HCT116 (cell line): ENCODE data around the gene VAV1. TPM values are rescaled to one million over a fixed set of nuclear protein-coding genes. Genes with fewer than 3 reads are reported as not detected.

Experiments used
- ATAC-seq: fragments of 200-7000 bp; cut with Tn5 transposase; 2 replicates; pipeline ENCODE4 v1.9.1; 2020; ENCODE audit warnings: mild to moderate bottlenecking, moderate library complexity
- BruUV-seq: library from RNA; stranded (reverse); fragments of 400-500 nt; replicated peaks from 2 replicates; lab custom pipeline; 2021; lab: Mats Ljungman, UMichigan
- CTCF ChIA-PET: fragments of 300-600 bp; sonication (Branson Sonifier 250); formaldehyde crosslinking; loops from one replicate; lab custom pipeline; 2021; ENCODE audit warnings: antibody characterized with exemption; lab: Charles Lee
- POLR2A ChIA-PET: fragments of 300-600, 350-600 bp; sonication (Branson Sonifier 250); formaldehyde crosslinking; loops from one replicate; lab custom pipeline; 2021; ENCODE audit warnings: antibody characterized with exemption; lab: Charles Lee
- RAD21 ChIA-PET, 2 experiments: fragments of 300-600 bp; sonication (Branson Sonifier 250); formaldehyde crosslinking; loops; one replicate each; lab custom pipeline; 2023; ENCODE audit warnings: low total read pairs in 2 of 2; ENCODE audit not compliant: uncharacterized antibody in 2 of 2, unreplicated experiment in 2 of 2, low non-redundant PET in 1 of 2; lab: Charles Lee
- DNase-seq: peaks from one replicate; pipeline ENCODE4 v3.0.0-alpha.2; 2010; ENCODE audit warnings: low read depth, low spot score
- H2AFZ ChIP-seq: fragments of 200-600 bp; shearing (Covaris generic), sonication (generic); 2 replicates; pipeline ENCODE4 v1.6.1; 2017; ENCODE audit warnings: low read depth, mixed run types, mixed read lengths, antibody characterized with exemption, low read length; ENCODE audit not compliant: poor library complexity, severe bottlenecking
- H3K27ac ChIP-seq: 2 replicates; pipeline ENCODE4 v1.5.1; 2012; ENCODE audit warnings: low read depth, low read length
- H3K27me3 ChIP-seq: fragments of 200-600 bp; sonication (generic); 2 replicates; pipeline ENCODE4 v1.6.1; 2016; ENCODE audit warnings: mixed run types, low read length, mixed read lengths; ENCODE audit not compliant: insufficient read depth
- H3K36me3 ChIP-seq, 2 experiments: fragments of 200-500 bp in 1 of 2; fragments of 200-600 bp in 1 of 2; sonication (Bioruptor generic) in 1 of 2; sonication (generic) in 1 of 2; 2 replicates each; pipeline versions ENCODE4 v1.5.1 to v1.6.1; 2014 to 2016; ENCODE audit warnings: low read length in 2 of 2, inconsistent platforms in 1 of 2, mixed read lengths in 1 of 2, mixed run types in 1 of 2; ENCODE audit not compliant: insufficient read depth in 2 of 2, control insufficient read depth in 1 of 2
- H3K4me1 ChIP-seq, 2 experiments: fragments of 200-600 bp in 1 of 2; sonication (generic) in 1 of 2; 2 replicates each; pipeline versions ENCODE4 v1.5.1 to v1.6.1; 2012 to 2017; ENCODE audit warnings: low read length in 2 of 2, inconsistent platforms in 1 of 2, mild to moderate bottlenecking in 1 of 2, mixed read lengths in 1 of 2, mixed run types in 1 of 2, moderate library complexity in 1 of 2; ENCODE audit not compliant: insufficient read depth in 2 of 2, control insufficient read depth in 1 of 2
- H3K4me2 ChIP-seq: fragments of 200-600 bp; sonication (generic); 2 replicates; pipeline ENCODE4 v1.6.1; 2017; ENCODE audit warnings: mixed run types, low read length, mixed read lengths
- H3K4me3 ChIP-seq, 2 experiments: fragments of 200-600 bp in 1 of 2; sonication (generic) in 1 of 2; replicated peaks in 1 of 2; 2 replicates each; pipeline ENCODE4 v1.5.1; 2011 to 2016; ENCODE audit warnings: low read length in 2 of 2, control low read depth in 1 of 2, low read depth in 1 of 2, mild to moderate bottlenecking in 1 of 2, mixed read lengths in 1 of 2, mixed run types in 1 of 2
- H3K79me2 ChIP-seq: fragments of 200-600 bp; sonication (generic); 2 replicates; pipeline ENCODE4 v1.6.1; 2017; ENCODE audit warnings: mild to moderate bottlenecking, mixed run types, low read length, moderate library complexity, mixed read lengths; ENCODE audit not compliant: insufficient read depth
- H3K9ac ChIP-seq: fragments of 200-600 bp; sonication (generic); 2 replicates; pipeline ENCODE4 v1.6.1; 2016; ENCODE audit warnings: low read length, mixed read lengths
- H3K9me2 ChIP-seq: fragments of 200-600 bp; sonication (generic), shearing (Covaris generic); 2 replicates; pipeline ENCODE4 v1.6.1; 2017; ENCODE audit warnings: mixed run types, mild to moderate bottlenecking, moderate library complexity; ENCODE audit not compliant: insufficient read depth
- H3K9me3 ChIP-seq, 2 experiments: fragments of 200-500 bp in 1 of 2; fragments of 200-600 bp in 1 of 2; sonication (Bioruptor generic) in 1 of 2; sonication (generic) in 1 of 2; 2 replicates each; pipeline ENCODE4 v1.6.1; 2014 to 2017; ENCODE audit warnings: low read length in 2 of 2, mixed read lengths in 2 of 2, inconsistent platforms in 1 of 2, low read depth in 1 of 2, mild to moderate bottlenecking in 1 of 2, mixed run types in 1 of 2, moderate library complexity in 1 of 2; ENCODE audit not compliant: control insufficient read depth in 1 of 2, insufficient read depth in 1 of 2
- H4K20me1 ChIP-seq: fragments of 200-600 bp; sonication (generic), shearing (Covaris generic); 2 replicates; pipeline ENCODE4 v1.6.1; 2017; ENCODE audit warnings: mixed run types, mild to moderate bottlenecking, moderate library complexity; ENCODE audit not compliant: insufficient read depth
- CEBPB ChIP-seq: IDR thresholded peaks from 2 replicates; pipeline ENCODE4 v1.6.1; 2012; ENCODE audit warnings: low read depth
- CTCF ChIP-seq, 3 experiments: fragments of 200-600 bp in 1 of 3; sonication (generic) in 1 of 3; IDR thresholded peaks in 2 of 3; conservative IDR thresholded peaks in 1 of 3; 2 replicates each; pipeline ENCODE4 v1.5.1; 2012 to 2017; ENCODE audit warnings: low read depth in 2 of 3, low read length in 2 of 3, antibody characterized with exemption in 1 of 3, borderline replicate concordance in 1 of 3, control low read depth in 1 of 3, mild to moderate bottlenecking in 1 of 3, mixed read lengths in 1 of 3, mixed run types in 1 of 3, moderate library complexity in 1 of 3; ENCODE audit not compliant: insufficient read depth in 1 of 3
- EGR1 ChIP-seq: IDR thresholded peaks from 2 replicates; pipeline ENCODE4 v1.6.1; 2012; ENCODE audit warnings: low read depth
- EZH2 ChIP-seq: fragments of 200-600 bp; sonication (generic); IDR thresholded peaks from 2 replicates; pipeline ENCODE4 v1.6.1; 2017; ENCODE audit warnings: antibody characterized with exemption, mixed run types
- MAX ChIP-seq: IDR thresholded peaks from 2 replicates; pipeline ENCODE4 v1.6.1; 2012
- POLR2AphosphoS5 ChIP-seq: IDR thresholded peaks from 2 replicates; pipeline ENCODE4 v1.6.1; 2011; ENCODE audit warnings: mild to moderate bottlenecking, low read depth, low read length, moderate library complexity
- RAD21 ChIP-seq: IDR thresholded peaks from 2 replicates; pipeline ENCODE4 v1.6.1; 2012; ENCODE audit warnings: low read depth, mild to moderate bottlenecking
- SIN3A ChIP-seq: IDR thresholded peaks from 2 replicates; pipeline ENCODE4 v1.6.1; 2012; ENCODE audit warnings: low read depth
- SRF ChIP-seq: IDR thresholded peaks from 2 replicates; pipeline ENCODE4 v1.6.1; 2012; ENCODE audit warnings: low read depth
- YY1 ChIP-seq: IDR thresholded peaks from 2 replicates; pipeline ENCODE4 v1.6.1; 2011; ENCODE audit warnings: low read length, low read depth, moderate library complexity, mild to moderate bottlenecking; ENCODE audit not compliant: insufficient replicate concordance; ENCODE audit errors: extremely low read depth
- ZBTB33 ChIP-seq: IDR thresholded peaks from 2 replicates; pipeline ENCODE4 v1.6.1; 2011; ENCODE audit warnings: mild to moderate bottlenecking, low read length, moderate library complexity; ENCODE audit not compliant: insufficient replicate concordance; ENCODE audit errors: extremely low read depth
- intact Hi-C: fragments of 100-400 bp; cut with micrococcal nuclease; formaldehyde crosslinking; loops from 2 replicates; pipeline ENCODE4 v1.10.0; 2022
- total RNA-seq: library from RNA; stranded (reverse); gene quantifications from one replicate; pipeline ENCODE4 v1.2.1, GENCODE V29; 2021; ENCODE audit not compliant: unreplicated experiment

Gene VAV1
- total RNA-seq, 1 experiment from 2014 or later, result 20.6 TPM

GRCh38 chr19:6776999-6777398 is 4.5 kb downstream of the VAV1 start:
- ChIA-PET CTCF (no interaction called here), POLR2A (no interaction called here), RAD21 (no interaction called here)
- Histone ChIP-seq H4K20me1 (no peaks in the 10 kb centered on the region), H3K9me3 (no peaks in the 10 kb centered on the region), H3K9me2 (no peaks in the 10 kb centered on the region), H3K4me2 (no peak overlapping the region), H3K36me3 (no peaks in the 10 kb centered on the region), H2AFZ (no peak overlapping the region), H3K27me3 (no peaks in the 10 kb centered on the region), H3K4me3 (no peak overlapping the region), H3K4me1 (no peaks in the 10 kb centered on the region; a peak in 1 of 4 replicates), H3K27ac (no peak overlapping the region), H3K9ac (no peak overlapping the region), H3K79me2 (no peaks in the 10 kb centered on the region)
- TF ChIP-seq EZH2 (no peak), ZBTB33 (no peak), CTCF (IDR thresholded peaks at IDR 0.05 in 2 of 3, conservative IDR thresholded peaks at IDR 0.05 in 1 of 3; ENCODE audit: borderline replicate concordance in 1 of 3, insufficient read depth in 1 of 3, low read depth in 2 of 3, low read length in 2 of 3) (no peak), SIN3A (no peak), MAX (no peak), POLR2AphosphoS5 (no peak), YY1 (no peak), SRF (no peak), CEBPB (no peak), RAD21 (no peak), EGR1 (no peak)
- ATAC-seq, result no peak
- DNase-seq, result no peak
- no TSS peak for BruUV-seq
- intact Hi-C loops, result no loop called here
